HG03521 (cell line): Measurements from ENCODE around the gene MFSD2B.
"Not testable (repeated sequence)": the region's sequence is repeated elsewhere in the genome, so short reads cannot be mapped to it uniquely, and the experiment has no call there.

Experiments
- ATAC-seq: cut with Tn5 transposase; IDR thresholded peaks from one replicate; pipeline ENCODE4 v1.9.1; 2021; ENCODE audit warnings: mild to moderate bottlenecking, moderate library complexity; ENCODE audit not compliant: unreplicated experiment

Gene MFSD2B, protein sequence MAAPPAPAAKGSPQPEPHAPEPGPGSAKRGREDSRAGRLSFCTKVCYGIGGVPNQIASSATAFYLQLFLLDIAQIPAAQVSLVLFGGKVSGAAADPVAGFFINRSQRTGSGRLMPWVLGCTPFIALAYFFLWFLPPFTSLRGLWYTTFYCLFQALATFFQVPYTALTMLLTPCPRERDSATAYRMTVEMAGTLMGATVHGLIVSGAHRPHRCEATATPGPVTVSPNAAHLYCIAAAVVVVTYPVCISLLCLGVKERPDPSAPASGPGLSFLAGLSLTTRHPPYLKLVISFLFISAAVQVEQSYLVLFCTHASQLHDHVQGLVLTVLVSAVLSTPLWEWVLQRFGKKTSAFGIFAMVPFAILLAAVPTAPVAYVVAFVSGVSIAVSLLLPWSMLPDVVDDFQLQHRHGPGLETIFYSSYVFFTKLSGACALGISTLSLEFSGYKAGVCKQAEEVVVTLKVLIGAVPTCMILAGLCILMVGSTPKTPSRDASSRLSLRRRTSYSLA

DNA sequence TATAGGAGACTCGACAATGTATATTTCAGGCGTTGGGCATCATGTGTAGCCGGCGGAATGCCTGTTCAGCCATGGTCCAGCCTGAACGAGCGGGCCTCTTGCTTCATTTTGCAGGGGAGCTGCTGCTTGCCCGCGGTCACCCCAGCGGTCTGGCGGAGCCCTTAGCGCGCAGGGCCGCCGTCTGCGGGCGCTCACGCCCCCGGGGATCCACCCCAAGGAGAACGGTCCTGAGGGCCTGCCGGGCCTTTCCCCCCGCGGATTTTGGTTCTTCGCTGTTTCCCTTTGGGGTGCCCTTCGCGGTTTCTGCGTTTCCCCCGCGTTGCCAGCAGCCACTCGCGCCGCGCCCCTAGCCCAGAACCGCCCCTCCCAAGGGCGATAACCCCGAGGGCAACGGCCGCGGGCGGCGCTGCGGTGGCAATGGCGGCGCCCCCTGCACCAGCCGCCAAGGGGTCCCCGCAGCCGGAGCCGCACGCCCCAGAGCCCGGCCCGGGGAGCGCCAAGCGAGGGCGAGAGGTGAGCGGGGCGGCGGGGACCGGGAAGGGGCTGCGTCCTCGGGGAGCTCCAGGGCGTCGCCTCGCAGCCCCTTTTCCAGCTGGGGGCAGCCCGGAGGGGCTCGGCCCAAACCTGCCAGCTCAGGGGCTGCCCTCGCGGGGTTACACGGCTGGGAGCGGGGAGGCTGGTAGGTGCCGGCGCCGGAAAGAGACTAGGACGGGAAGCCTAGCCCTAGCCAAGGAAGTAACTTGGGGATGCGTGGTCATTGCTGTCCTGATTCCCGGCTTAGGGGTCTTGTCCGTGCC lies at the start of gene MFSD2B:
TSS of gene MFSD2B (plus strand) at position 406 of the 797 bp plus-strand sequence. CDS start at position 418, 12 bp downstream.
- ATAC-seq = no peak

- ATAC-seq = no peak
These were observed 42.0 kb upstream of the MFSD2B start for GRCh38 chr2:23967846-23968245.

GRCh38 chr2:23976883-23977282 lies 33.0 kb upstream of the MFSD2B start:
- no peak for ATAC-seq

DNA sequence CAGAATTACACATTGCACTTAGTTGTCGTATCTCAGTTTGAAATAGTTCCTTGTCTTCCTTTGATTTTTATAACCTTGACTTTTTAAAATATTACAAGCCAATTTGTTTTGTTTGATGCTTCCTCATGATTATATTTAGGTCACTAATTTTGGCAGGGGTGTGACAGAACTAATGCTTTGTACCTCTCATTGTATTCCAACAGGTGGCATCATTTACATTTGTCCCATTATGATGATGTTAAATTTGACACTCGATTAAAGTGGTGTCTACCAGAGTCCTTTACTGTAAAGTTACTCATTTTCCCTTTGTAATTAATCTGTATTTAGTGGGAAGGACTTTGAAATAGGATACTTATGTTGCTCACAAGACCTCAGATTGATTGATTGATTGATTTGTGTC lies 21.5 kb upstream of the MFSD2B start:
- ATAC-seq = no peak

- ATAC-seq = no peak
These were observed 17.0 kb upstream of the MFSD2B start for GRCh38 chr2:23992931-23993330.

GRCh38 chr2:23993736-23994269 lies 16.1 kb upstream of the MFSD2B start:
- ATAC-seq = no peak

DNA sequence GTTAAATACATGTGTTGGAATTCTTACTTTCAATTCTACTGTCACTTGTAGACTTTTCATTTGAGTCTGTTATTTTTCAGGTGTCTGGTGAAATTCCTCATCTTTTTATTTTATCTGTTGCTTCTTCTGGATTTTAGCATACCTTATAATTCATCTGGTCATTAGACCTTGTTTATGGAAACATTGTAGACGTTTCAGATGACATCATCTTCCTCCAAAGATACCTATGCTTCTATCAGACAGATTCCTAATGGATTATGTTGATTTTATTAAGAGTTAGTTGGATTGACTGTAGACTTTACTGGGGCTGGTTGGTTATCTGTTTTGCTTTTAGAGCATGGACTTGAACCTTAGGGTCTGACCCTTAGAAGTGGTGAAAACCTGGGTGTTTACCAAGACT lies 15.3 kb upstream of the MFSD2B start:
- no peak for ATAC-seq

- no peak for ATAC-seq
These were observed 2.2 kb upstream of the MFSD2B start for GRCh38 chr2:24007693-24008092.

GRCh38 chr2:24008672-24009366 lies 1.1 kb upstream of the MFSD2B start:
- no peak for ATAC-seq

GRCh38 chr2:24009367-24009679 lies 562 bp upstream of the MFSD2B start:
- ATAC-seq = no peak

DNA sequence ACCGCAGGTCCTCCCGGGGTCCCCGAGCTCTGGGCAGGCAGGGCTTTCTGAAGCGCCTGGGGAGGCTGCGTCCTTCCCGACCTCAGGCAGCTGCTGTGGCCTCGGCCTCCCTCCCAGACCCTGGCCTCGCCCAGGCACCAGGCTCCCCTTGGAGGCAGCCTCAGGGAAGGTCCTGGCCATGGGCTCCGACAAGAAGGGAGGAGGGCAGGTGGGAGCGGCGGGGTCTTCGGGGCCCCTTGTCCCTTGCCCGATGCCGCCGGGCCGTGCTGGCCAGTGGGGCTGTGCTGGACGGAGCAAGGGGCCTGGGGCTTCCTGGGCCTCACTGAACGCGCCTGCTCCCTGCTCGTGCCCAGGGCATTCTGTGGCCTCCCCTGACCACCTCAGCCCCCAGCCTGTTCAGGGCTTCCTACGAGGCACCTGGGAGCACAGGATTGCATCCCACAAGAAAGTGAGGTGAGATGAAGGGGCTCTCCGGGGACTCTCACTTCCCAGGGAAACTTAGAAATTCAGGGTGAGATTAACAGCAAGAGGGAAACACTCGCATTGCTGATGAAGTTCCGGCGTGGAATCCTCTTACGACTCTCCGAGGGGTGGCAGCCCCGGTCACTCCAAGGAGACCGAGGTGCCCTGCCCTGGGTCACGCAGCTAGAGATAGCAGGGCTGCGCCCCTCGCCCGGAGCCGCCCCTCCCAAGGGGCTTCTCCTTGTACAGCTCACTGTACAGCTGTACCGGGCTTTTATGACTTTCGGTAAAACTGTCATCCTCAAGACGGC lies 778 bp downstream of the MFSD2B start:
- no peak for ATAC-seq

DNA sequence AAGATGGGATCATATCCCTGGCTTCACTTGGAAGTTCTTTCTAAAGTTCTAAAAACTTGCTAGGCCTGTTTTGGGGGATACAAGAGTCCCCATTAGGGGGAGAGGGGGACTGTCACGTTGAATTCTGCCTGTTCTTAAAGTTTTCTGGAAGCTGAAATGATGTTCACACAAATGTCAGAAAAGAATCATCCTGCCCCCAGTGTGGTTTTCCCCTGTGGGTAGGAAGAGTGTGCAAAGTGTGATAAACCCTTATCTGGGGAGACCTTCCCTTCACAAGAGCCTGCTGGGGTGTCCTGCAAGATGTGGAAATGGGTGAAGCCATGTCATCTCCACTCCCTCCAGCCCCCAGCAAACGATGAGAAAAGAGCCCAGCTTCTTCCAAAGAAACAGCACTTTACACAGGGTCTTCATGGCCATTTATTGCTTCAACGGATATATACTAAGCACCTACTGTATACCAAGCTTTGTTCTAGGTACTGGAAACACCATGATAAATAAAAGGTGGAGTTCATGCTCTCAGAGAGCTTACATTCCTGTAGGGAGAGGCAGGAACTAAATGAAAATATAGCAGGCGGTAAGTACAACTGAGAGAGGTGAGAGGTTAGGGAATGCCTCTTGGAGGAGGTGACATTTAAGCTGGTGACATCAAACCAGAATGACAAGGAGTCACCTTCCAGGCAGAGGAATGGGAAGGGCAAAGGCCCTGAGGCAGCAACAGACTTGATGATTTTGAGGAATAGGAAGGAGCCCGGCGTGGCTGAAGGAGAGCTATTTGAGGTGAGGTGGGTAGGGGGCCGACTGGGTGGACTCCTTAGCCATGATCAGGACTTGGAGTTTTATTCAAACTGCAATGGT lies 1.6 kb downstream of the MFSD2B start:
- no peak for ATAC-seq

- no peak for ATAC-seq
These were observed 2.8 kb downstream of the MFSD2B start for GRCh38 chr2:24012521-24013188.

DNA sequence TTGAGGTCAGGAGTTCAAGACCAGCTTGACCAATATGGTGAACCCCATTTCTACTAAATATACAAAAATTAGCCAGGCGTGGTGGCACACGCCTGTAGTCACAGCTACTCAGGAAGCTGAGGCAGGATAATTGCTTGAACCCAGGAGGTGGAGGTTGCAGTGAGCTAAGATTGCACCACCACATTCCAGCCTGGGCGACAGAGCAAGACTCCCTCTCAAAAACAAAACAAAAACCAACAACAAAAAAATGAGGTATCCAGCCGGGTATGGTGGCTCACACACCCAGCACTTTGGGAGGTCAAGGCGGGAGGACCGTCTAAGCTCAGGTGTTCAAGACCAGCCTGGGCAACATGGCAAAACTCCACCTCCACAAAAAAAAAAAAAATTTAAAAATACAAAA lies 5.0 kb downstream of the MFSD2B start:
- ATAC-seq = not testable (repeated sequence)

GRCh38 chr2:24015562-24016375 lies 5.9 kb downstream of the MFSD2B start:
- no peak for ATAC-seq

- ATAC-seq = no peak
These were observed 6.5 kb downstream of the MFSD2B start for GRCh38 chr2:24016376-24016761.

GRCh38 chr2:24016853-24017703 lies 7.2 kb downstream of the MFSD2B start:
- ATAC-seq = no peak
